Heart left ventricle (tissue), 16 donors: ENCODE data around the gene HNF1B. TPM values are rescaled to one million over a fixed set of nuclear protein-coding genes. Genes with fewer than 3 reads are reported as not detected.

ENCODE experiments used
- ATAC-seq, 4 donors: fragments of 200-7000 bp; cut with Tn5 transposase; one replicate each; pipeline ENCODE4 v1.9.1; 2020 to 2022; ENCODE audit warnings: moderate library complexity in 4 of 4, mild to moderate bottlenecking in 3 of 4, moderate number of reproducible peaks in 1 of 4
- DNase-seq, 5 donors: peaks; one replicate each; pipeline ENCODE4 v3.0.0-alpha.2; 2020
- H3K27ac ChIP-seq, 12 donors: fragments of 200-600 bp; sonication (generic) in 4 of 12; one replicate each; pipeline versions ENCODE4 v1.5.0 to v1.8.0; 2016 to 2022; ENCODE audit warnings: mild to moderate bottlenecking in 2 of 12
- H3K27me3 ChIP-seq, 9 donors: fragments of 200-600 bp; sonication (generic) in 2 of 9; one replicate each; pipeline versions ENCODE4 v1.5.1 to v1.8.0; 2016 to 2022; ENCODE audit warnings: mild to moderate bottlenecking in 3 of 9
- H3K36me3 ChIP-seq, 9 donors: fragments of 200-600 bp; sonication (generic) in 2 of 9; one replicate each; pipeline versions ENCODE4 v1.5.0 to v1.8.0; 2018 to 2022; ENCODE audit warnings: mild to moderate bottlenecking in 2 of 9
- H3K4me1 ChIP-seq, 12 donors: fragments of 200-600 bp; sonication (generic) in 4 of 12; one replicate each; pipeline versions ENCODE4 v1.5.0 to v1.8.0; 2016 to 2022; ENCODE audit warnings: mild to moderate bottlenecking in 3 of 12
- H3K4me3 ChIP-seq, 12 donors: fragments of 200-600 bp; sonication (generic) in 4 of 12; one replicate each; pipeline versions ENCODE4 v1.5.0 to v1.8.0; 2017 to 2022; ENCODE audit warnings: mild to moderate bottlenecking in 9 of 12, moderate library complexity in 4 of 12
- H3K9me3 ChIP-seq, 12 donors: fragments of 200-600 bp; sonication (generic) in 4 of 12; one replicate each; pipeline versions ENCODE4 v1.5.0 to v1.8.0; 2016 to 2022; ENCODE audit warnings: mild to moderate bottlenecking in 1 of 12
- CTCF ChIP-seq, 12 donors: fragments of 200-600 bp; sonication (generic) in 4 of 12; IDR thresholded peaks; one replicate each; pipeline versions ENCODE4 v1.5.0 to v1.8.0; 2018 to 2022; ENCODE audit warnings: antibody characterized with exemption in 12 of 12, mild to moderate bottlenecking in 5 of 12
- POLR2A ChIP-seq, 2 donors: fragments of 450-650 bp; IDR thresholded peaks; one replicate each; pipeline ENCODE4 v1.6.1; 2017; ENCODE audit warnings: antibody characterized with exemption in 2 of 2, mild to moderate bottlenecking in 2 of 2, moderate library complexity in 2 of 2
- WGBS, 4 donors: extraction: QIAGEN DNeasy Blood & Tissue Kit in 2 of 4; methylation state at CpG; one replicate each; pipeline versions ENCODE4 v1.1.5 to v1.1.7; 2013 to 2018; 5-methylcytosine and 5-hydroxymethylcytosine counted together
- intact Hi-C, 10 donors: fragments of 100-400 bp; cut with DNase I; formaldehyde crosslinking; loops; one replicate each; pipeline versions ENCODE4 v1.11.1 to v1.14.2; 2022
- long read RNA-seq, 3 donors: library from polyadenylated mRNA; unstranded; transcript quantifications; one replicate each; pipeline ENCODE4 v2.0.0, GENCODE V29; 2020 to 2021
- polyA plus RNA-seq, 2 donors: library from polyadenylated mRNA; stranded (reverse); fragments of 200-250 nt; gene quantifications; one replicate each; pipeline ENCODE4 v1.2.3, GENCODE V29; 2013
- total RNA-seq, 9 donors: library from RNA; depleted of rRNA in 2 of 9; stranded (reverse); fragments of >200 nt in 2 of 9; fragmentation: NEBNext Ultra II Directional in 3 of 9; extraction: Animal tissue kit (Norgen Biotek cat#: 25700) in 3 of 9; gene quantifications; one replicate each; pipeline versions ENCODE4 v1.1.0 to v1.2.4, GENCODE V29; 2016 to 2023
- donor health status: ischemic (EF 13 %, LVEDD 7.1; RV severe dilation, severe dysfunction).
- donor health status: healthy with polysubstance abuse.
- donor health status: DM: no; HTN: yes; CAD: no.
- donor health status: DM: no; HTN: no; CAD: no.
- donor health status: ischemic (EF 25% LVEDD 6.9; RV normal size, moderate dysfunction).
- donor health status: ischemic (EF 25% LVEDD 5.7; RV mildly dilated, moderate dysfunction).
- donor health status: healthy.
- donor health status: DM: yes; HTN: yes; CAD: no.
- donor health status: ischemic (EF 35%, LVEDD 5.7; RV mildly dilated, moderate dysfunction).
- donor health status: nonischemic (EF 11% LVEDD 7.7; RV severe dilation, severe dysfunction).
- donor health status: DM: yes; HTN: yes; CAD: no.
- donor health status: PGD.
- donor health status: ischemic (EF 29% LVEDD 5.4; RV normal size, mild dysfunction).
- donor health status: nonischemic (EF 23%, LVEDD 6.1; RV moderate dilation, normal function).

The HNF1B gene
- not detected for total RNA-seq
- polyA plus RNA-seq, result not detected
- long read RNA-seq, donor 1, result 0 reads
- long read RNA-seq, donor 2, result 0 reads
- long read RNA-seq, donor 3, result 0 reads

- H3K4me3 ChIP-seq, result peak within 1 kb of the TSS in 6 of 12 donors; percentile 12 to 43 (median 26)
- DNase-seq (no peak), ATAC-seq (peak in 1 of 4 donors; percentile 27)
- no peaks in the 10 kb centered on the region for H3K9me3 ChIP-seq
- intact Hi-C loops, result no loop called here
- H3K27ac ChIP-seq, result no peak within 1 kb of the TSS
- peaks cover 11 to 43% (median 26%) of the 10 kb centered on the region in 12 donors for H3K4me1 ChIP-seq
- TF ChIP-seq CTCF (IDR thresholded peaks at IDR 0.05) (no peak), POLR2A (IDR thresholded peaks at IDR 0.05) (no peak)
- H3K36me3 ChIP-seq, result no peaks in the 10 kb centered on the region
- peaks cover 53 to 93% (median 68%) of the 10 kb centered on the region in 9 donors for H3K27me3 ChIP-seq
- WGBS, 4 donors, result 4 to 6% (median 5%) methylated on average over 30 to 35 of the region's 35 CpGs
Measured at GRCh38 chr17:37744961-37745800, at the start of gene HNF1B. TSS of gene HNF1B (minus strand) at chr17:37745059. CDS start at chr17:37744884, 175 bp downstream.

GRCh38 chr17:37792787-37793186 is 47.9 kb upstream of the HNF1B start:
- 63 to 74% (median 70%) methylated on average over 2 of the region's 2 CpGs for WGBS, 4 donors
- intact Hi-C loops, result no loop called here
- no peak for ATAC-seq

GRCh38 chr17:37791447-37792399 is 46.9 kb upstream of the HNF1B start:
- 70 to 75% (median 71%) methylated on average over 19 of the region's 19 CpGs for WGBS, 4 donors
- Histone ChIP-seq H3K36me3 (no peaks in the 10 kb centered on the region), H3K27me3 (peaks cover 0 to 50% (median 15%) of the 10 kb centered on the region in 9 donors), H3K27ac (no peak overlapping the region), H3K9me3 (no peaks in the 10 kb centered on the region), H3K4me3 (no peak overlapping the region), H3K4me1 (no peaks in the 10 kb centered on the region)
- ATAC-seq (no peak), DNase-seq (no peak)
- intact Hi-C loops, result no loop called here
- no peak for TF ChIP-seq POLR2A (IDR thresholded peaks at IDR 0.05)
- peak in 10 of 12 donors; percentile 11 to 47 (median 38) for TF ChIP-seq CTCF (IDR thresholded peaks at IDR 0.05)

More at GRCh38 chr17:37792787-37793186, 47.9 kb upstream of the HNF1B start:
- H3K36me3 ChIP-seq, result no peaks in the 10 kb centered on the region
- no peaks in the 10 kb centered on the region for H3K4me1 ChIP-seq
- no peak for DNase-seq
- H3K4me3 ChIP-seq, result no peak overlapping the region
- TF ChIP-seq CTCF (IDR thresholded peaks at IDR 0.05), result no peak
- TF ChIP-seq POLR2A (IDR thresholded peaks at IDR 0.05), result no peak
- no peaks in the 10 kb centered on the region for H3K9me3 ChIP-seq
- peaks cover 0 to 48% (median 15%) of the 10 kb centered on the region in 9 donors for H3K27me3 ChIP-seq
- H3K27ac ChIP-seq, result no peak overlapping the region
